OCI-LY7 (cell line): ENCODE measurements around the gene SLC6A5. TPM values are rescaled to one million over a fixed set of nuclear protein-coding genes. Genes with fewer than 3 reads are reported as not detected.
A peak's percentile ranks its signal among the peaks of the same experiment; 100 is the strongest.
"Not testable (repeated sequence)": the region's sequence is repeated elsewhere in the genome, so short reads cannot be mapped to it uniquely, and the experiment has no call there.

Source experiments
- Bru-seq: library from RNA; stranded (reverse); fragments of 400-500 nt; gene quantifications from one replicate; lab custom pipeline; 2021; lab: Mats Ljungman, UMichigan
- BruChase-seq, 2 experiments: library from RNA; stranded (reverse); fragments of 400-500 nt; gene quantifications; one replicate each; lab custom pipeline; 2021; lab: Mats Ljungman, UMichigan
- BruUV-seq: library from RNA; stranded (reverse); fragments of 400-500 nt; replicated peaks from 2 replicates; lab custom pipeline; 2021; lab: Mats Ljungman, UMichigan
- CTCF ChIA-PET: fragments of 300-600 bp; sonication (Branson Sonifier 250); formaldehyde crosslinking; loops from one replicate; lab custom pipeline; 2022; ENCODE audit warnings: antibody characterized with exemption; ENCODE audit not compliant: unreplicated experiment; lab: Charles Lee
- POLR2A ChIA-PET: fragments of 300-600 bp; sonication (Branson Sonifier 250); formaldehyde crosslinking; loops from one replicate; lab custom pipeline; 2022; ENCODE audit warnings: antibody characterized with exemption; lab: Charles Lee
- DNase-seq: peaks from one replicate; pipeline ENCODE4 v3.0.0-alpha.2; 2015; ENCODE audit warnings: low spot score
- H2AFZ ChIP-seq: fragments of 200-600 bp; sonication (generic), shearing (Covaris generic); 2 replicates; pipeline ENCODE4 v1.6.1; 2014; ENCODE audit warnings: mild to moderate bottlenecking, antibody characterized with exemption, low read length, moderate library complexity
- H3K27ac ChIP-seq: fragments of 200-600 bp; sonication (generic); 2 replicates; pipeline ENCODE4 v1.5.1; 2014; ENCODE audit warnings: mixed run types, low read depth, mild to moderate bottlenecking, moderate library complexity, low read length, inconsistent platforms; ENCODE audit not compliant: poor library complexity, severe bottlenecking
- H3K36me3 ChIP-seq: fragments of 200-600 bp; sonication (generic); 2 replicates; pipeline ENCODE4 v1.6.1; 2014; ENCODE audit warnings: mild to moderate bottlenecking, antibody characterized with exemption, low read length, moderate library complexity, mixed read lengths; ENCODE audit not compliant: insufficient read depth
- H3K4me1 ChIP-seq: fragments of 200-600 bp; sonication (generic); 2 replicates; pipeline ENCODE4 v1.5.1; 2014; ENCODE audit warnings: mild to moderate bottlenecking, low read length; ENCODE audit not compliant: insufficient read depth, poor library complexity, severe bottlenecking
- H3K4me2 ChIP-seq: fragments of 200-600 bp; sonication (generic); 2 replicates; pipeline ENCODE4 v1.6.1; 2014; ENCODE audit warnings: mild to moderate bottlenecking, low read length
- H3K4me3 ChIP-seq: fragments of 200-600 bp; sonication (generic); 2 replicates; pipeline ENCODE4 v1.5.1; 2014; ENCODE audit warnings: mild to moderate bottlenecking, low read depth, low read length; ENCODE audit not compliant: poor library complexity, severe bottlenecking
- H3K79me2 ChIP-seq: fragments of 200-600 bp; sonication (generic); 2 replicates; pipeline ENCODE4 v1.6.1; 2016; ENCODE audit warnings: low read depth, mild to moderate bottlenecking, low read length, moderate library complexity, mixed read lengths; ENCODE audit not compliant: insufficient read depth
- H3K9me2 ChIP-seq: fragments of 200-600 bp; sonication (generic); 2 replicates; pipeline ENCODE4 v1.6.1; 2016; ENCODE audit warnings: mild to moderate bottlenecking, low read length, mixed read lengths; ENCODE audit not compliant: insufficient read depth
- H3K9me3 ChIP-seq: fragments of 200-600 bp; sonication (generic); 2 replicates; pipeline ENCODE4 v1.6.1; 2014; ENCODE audit warnings: mild to moderate bottlenecking, mixed run types, low read length, mixed read lengths
- H4K20me1 ChIP-seq: fragments of 200-600 bp; sonication (generic); 2 replicates; pipeline ENCODE4 v1.6.1; 2014; ENCODE audit warnings: mild to moderate bottlenecking, antibody characterized with exemption, low read length, moderate library complexity, mixed read lengths; ENCODE audit not compliant: insufficient read depth
- CTCF ChIP-seq: fragments of 200-600 bp; sonication (generic); conservative IDR thresholded peaks from 2 replicates; pipeline ENCODE4 v1.5.1; 2014; ENCODE audit warnings: mild to moderate bottlenecking, antibody characterized with exemption, low read length, moderate library complexity, mixed read lengths
- EZH2phosphoT487 ChIP-seq: fragments of 200-600 bp; sonication (generic); IDR thresholded peaks from 2 replicates; pipeline ENCODE4 v1.6.1; 2018; ENCODE audit warnings: low read depth, borderline replicate concordance, mild to moderate bottlenecking, mixed run types, antibody characterized with exemption, low read length, moderate library complexity, mixed read lengths
- intact Hi-C: fragments of 100-400 bp; cut with micrococcal nuclease; formaldehyde crosslinking; loops from one replicate; pipeline ENCODE4 v1.10.0; 2022; ENCODE audit not compliant: unreplicated experiment
- long read RNA-seq: library from polyadenylated mRNA; stranded (forward); transcript quantifications from one replicate; pipeline ENCODE4 v2.0.0, GENCODE V29; 2022
- total RNA-seq, 2 experiments: library from RNA; depleted of rRNA in 1 of 2; stranded (reverse); fragments of >200 nt in 1 of 2; shearing (Covaris generic) in 1 of 2; gene quantifications; 2 replicates each; pipeline ENCODE4 v1.2.3, GENCODE V29; 2014 to 2022

The SLC6A5 gene
- total RNA-seq (2014; rRNA removed; shearing (Covaris generic)) (not detected in 2 replicates), total RNA-seq (2022) (not detected in 2 replicates), Bru-seq, nascent RNA (not detected), BruChase-seq, experiment 1, labeled RNA remaining after a 6-hour chase (not detected), BruChase-seq, experiment 2, labeled RNA remaining after a 2-hour chase (not detected)
- long read RNA-seq: 0 reads

DNA sequence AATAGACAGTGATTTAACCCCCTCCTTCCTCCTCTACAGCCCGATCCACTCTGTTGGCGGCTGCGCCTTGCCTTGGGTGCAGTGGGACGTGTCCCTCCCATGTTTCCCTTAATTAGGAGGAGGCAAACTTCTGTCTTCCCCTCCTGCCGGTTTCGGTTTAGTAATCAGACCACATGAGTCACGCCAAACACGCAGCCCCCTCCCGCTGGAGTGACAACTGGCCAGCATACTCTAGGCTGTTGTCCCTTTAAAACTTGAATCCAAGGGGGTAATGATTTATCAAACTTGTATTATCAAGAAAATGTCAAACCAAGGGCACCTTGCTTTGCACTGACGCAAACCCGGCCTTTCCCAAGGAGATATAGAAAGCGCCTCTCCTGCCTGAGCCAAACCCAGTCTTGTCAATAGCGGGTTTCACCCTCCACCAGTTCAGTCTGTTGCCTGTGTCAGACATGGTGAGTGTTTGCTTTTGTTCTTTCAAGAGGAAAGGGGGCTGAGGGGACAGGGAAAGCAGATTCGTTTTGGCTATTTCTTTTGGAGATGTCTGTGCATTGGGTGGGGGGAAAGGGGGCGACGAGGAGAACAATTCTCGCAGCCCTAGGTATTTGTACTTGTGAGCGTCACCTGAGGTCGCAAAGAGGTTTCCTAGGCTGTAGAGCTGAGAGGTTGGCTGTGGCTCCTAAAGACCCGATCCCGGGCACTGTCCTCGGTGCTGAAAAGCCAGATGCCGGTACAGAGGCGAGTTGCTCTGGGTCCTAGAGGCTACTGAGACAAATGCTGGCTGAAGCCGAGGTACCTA is at the start of gene SLC6A5:
TSS of gene SLC6A5 (plus strand) at position 388 of the 799 bp plus-strand sequence. CDS start at position 453, 65 bp downstream.
- Histone ChIP-seq H3K27ac (no peak within 1 kb of the TSS), H2AFZ (no peak within 1 kb of the TSS), H3K4me3 (no peak within 1 kb of the TSS), H3K9me3 (no peaks in the 10 kb centered on the region), H3K79me2 (no peaks in the 10 kb centered on the region), H3K4me1 (no peaks in the 10 kb centered on the region), H3K9me2 (no peaks in the 10 kb centered on the region), H3K36me3 (no peaks in the 10 kb centered on the region), H3K4me2 (no peak within 1 kb of the TSS), H4K20me1 (no peaks in the 10 kb centered on the region)
- intact Hi-C loops: loop anchor here (2.0 kb wide), 1 partner anchor 39 kb away; no protein-coding TSS in a partner anchor
- no TSS peak for BruUV-seq
- CTCF ChIA-PET: no interaction called here
- POLR2A ChIA-PET: interaction anchor here (0.7 kb wide), 1 partner anchor 10 kb away, joined by 3 read pairs; no protein-coding TSS in a partner anchor
- no peak for TF ChIP-seq EZH2phosphoT487
- TF ChIP-seq CTCF: no peak
- peak; percentile 2 for DNase-seq

DNA sequence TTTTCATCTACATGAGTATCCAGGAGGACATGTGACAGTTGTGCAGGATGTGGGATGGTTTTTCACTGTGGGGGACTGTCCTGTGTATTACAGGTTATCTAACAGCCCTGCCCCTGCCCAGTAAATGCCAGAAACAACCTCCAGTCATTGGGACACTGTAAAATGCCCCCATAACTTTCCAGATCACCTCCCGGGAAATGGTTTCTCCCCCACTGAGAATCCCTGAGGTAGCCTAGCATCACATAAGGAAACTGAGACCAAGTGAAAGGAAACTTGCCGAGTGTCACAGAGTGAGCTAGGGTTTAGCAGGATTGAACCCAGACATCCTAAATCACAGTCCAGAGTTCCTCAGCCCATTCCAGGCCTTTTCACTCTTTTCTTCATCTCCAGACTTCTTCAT is 48.3 kb upstream of the SLC6A5 start:
- intact Hi-C loops: no loop called here
- no peaks in the 10 kb centered on the region for H3K4me1 ChIP-seq
- H3K36me3 ChIP-seq: no peaks in the 10 kb centered on the region
- no peaks in the 10 kb centered on the region for H3K9me3 ChIP-seq
- H3K79me2 ChIP-seq: no peaks in the 10 kb centered on the region
- no peak overlapping the region for H2AFZ ChIP-seq
- ChIA-PET POLR2A (no interaction called here), CTCF (no interaction called here)
- no peaks in the 10 kb centered on the region for H3K9me2 ChIP-seq
- no peaks in the 10 kb centered on the region for H4K20me1 ChIP-seq
- no peak overlapping the region for H3K4me3 ChIP-seq
- DNase-seq: no peak
- BruUV-seq: no TSS peak
- no peak overlapping the region for H3K4me2 ChIP-seq
- TF ChIP-seq EZH2phosphoT487: no peak
- TF ChIP-seq CTCF: no peak
- no peak overlapping the region for H3K27ac ChIP-seq

- H3K4me2 ChIP-seq: no peak overlapping the region
- intact Hi-C loops: no loop called here
- H3K79me2 ChIP-seq: no peaks in the 10 kb centered on the region
- no peaks in the 10 kb centered on the region for H3K4me1 ChIP-seq
- no peaks in the 10 kb centered on the region for H3K9me2 ChIP-seq
- H3K9me3 ChIP-seq: no peaks in the 10 kb centered on the region
- ChIA-PET POLR2A (no interaction called here), CTCF (no interaction called here)
- H2AFZ ChIP-seq: no peak overlapping the region
- DNase-seq: no peak
- TF ChIP-seq CTCF (no peak), EZH2phosphoT487 (no peak)
- H3K4me3 ChIP-seq: no peak overlapping the region
- BruUV-seq: no TSS peak
- no peaks in the 10 kb centered on the region for H4K20me1 ChIP-seq
- no peaks in the 10 kb centered on the region for H3K36me3 ChIP-seq
- H3K27ac ChIP-seq: no peak overlapping the region
Observed at GRCh38 chr11:20555783-20556182, 43.6 kb upstream of the SLC6A5 start.

GRCh38 chr11:20556396-20556795 is 43.0 kb upstream of the SLC6A5 start:
- BruUV-seq, H3K4me3 ChIP-seq, CTCF ChIA-PET, H3K9me3 ChIP-seq, H3K4me2 ChIP-seq, POLR2A ChIA-PET, DNase-seq, H3K4me1 ChIP-seq, intact Hi-C loops, H3K9me2 ChIP-seq, H2AFZ ChIP-seq, H3K79me2 ChIP-seq, H3K27ac ChIP-seq, H3K36me3 ChIP-seq, H4K20me1 ChIP-seq: not testable (repeated sequence)
